Urinary bladder (tissue), 2 donors: Measurements from ENCODE around the gene KCTD13. TPM values are rescaled to one million over a fixed set of nuclear protein-coding genes. Genes with fewer than 3 reads are reported as not detected.

ENCODE experiments used
- polyA plus RNA-seq: library from polyadenylated mRNA; stranded (reverse); fragments of 200-250 nt; gene quantifications from one replicate; pipeline ENCODE4 v1.2.3, GENCODE V29; 2013
- total RNA-seq: library from RNA; depleted of rRNA; stranded (reverse); fragments of >200 nt; gene quantifications from one replicate; pipeline ENCODE4 v1.2.3, GENCODE V29; 2014
- donor health status: healthy.

Gene KCTD13
- total and polyA plus RNA-seq, 2 donors, result 10.4 to 20.9 TPM

Other genes starting within 250 kb of the KCTD13 start
- 20.0 TPM for gene QPRT, start 247.0 kb downstream of the KCTD13 start, total RNA-seq
- 13.8 TPM for gene QPRT, start 247.0 kb downstream of the KCTD13 start, polyA plus RNA-seq
- 2.5 TPM for gene C16orf54, start 180.2 kb downstream of the KCTD13 start, total RNA-seq
- gene C16orf54, start 180.2 kb downstream of the KCTD13 start, polyA plus RNA-seq, result 1.9 TPM
- gene ZG16, start 148.0 kb downstream of the KCTD13 start, total RNA-seq, result not detected
- not detected for gene ZG16, start 148.0 kb downstream of the KCTD13 start, polyA plus RNA-seq
- gene KIF22, start 135.5 kb downstream of the KCTD13 start, total RNA-seq, result 37.0 TPM
- 27.0 TPM for gene KIF22, start 135.5 kb downstream of the KCTD13 start, polyA plus RNA-seq
- 136 TPM for gene MAZ, start 119.7 kb downstream of the KCTD13 start, total RNA-seq
- 171 TPM for gene MAZ, start 119.7 kb downstream of the KCTD13 start, polyA plus RNA-seq
- 7.9 TPM for gene PRRT2, start 114.0 kb downstream of the KCTD13 start, total RNA-seq
- 8.2 TPM for gene PRRT2, start 114.0 kb downstream of the KCTD13 start, polyA plus RNA-seq
- 14.1 TPM for gene PAGR1, start 110.1 kb downstream of the KCTD13 start, total RNA-seq
- 27.1 TPM for gene PAGR1, start 110.1 kb downstream of the KCTD13 start, polyA plus RNA-seq
- 42.7 TPM for gene MVP, start 105.8 kb downstream of the KCTD13 start, total RNA-seq
- gene MVP, start 105.8 kb downstream of the KCTD13 start, polyA plus RNA-seq, result 143 TPM
- 35.1 TPM for gene CDIPT, start 63.0 kb downstream of the KCTD13 start, total RNA-seq
- gene CDIPT, start 63.0 kb downstream of the KCTD13 start, polyA plus RNA-seq, result 179 TPM
- 7.7 TPM for gene SEZ6L2, start 26.7 kb downstream of the KCTD13 start, total RNA-seq
- gene SEZ6L2, start 26.7 kb downstream of the KCTD13 start, polyA plus RNA-seq, result 1.5 TPM
- gene ASPHD1, start 25.7 kb downstream of the KCTD13 start, total RNA-seq, result 0.16 TPM
- 1.1 TPM for gene ASPHD1, start 25.7 kb downstream of the KCTD13 start, polyA plus RNA-seq
- 43.1 TPM for gene TMEM219, start 35.9 kb upstream of the KCTD13 start, total RNA-seq
- 120 TPM for gene TMEM219, start 35.9 kb upstream of the KCTD13 start, polyA plus RNA-seq
- 35.6 TPM for gene TAOK2, start 47.6 kb upstream of the KCTD13 start, total RNA-seq
- 37.9 TPM for gene TAOK2, start 47.6 kb upstream of the KCTD13 start, polyA plus RNA-seq
- 8.4 TPM for gene HIRIP3, start 69.4 kb upstream of the KCTD13 start, total RNA-seq
- gene HIRIP3, start 69.4 kb upstream of the KCTD13 start, polyA plus RNA-seq, result 27.2 TPM
- 22.3 TPM for gene INO80E, start 70.0 kb upstream of the KCTD13 start, total RNA-seq
- gene INO80E, start 70.0 kb upstream of the KCTD13 start, polyA plus RNA-seq, result 82.3 TPM
- gene DOC2A, start 84.8 kb upstream of the KCTD13 start, total RNA-seq, result 0.32 TPM
- gene DOC2A, start 84.8 kb upstream of the KCTD13 start, polyA plus RNA-seq, result 0.53 TPM
- gene C16orf92, start 97.0 kb upstream of the KCTD13 start, total RNA-seq, result not detected
- not detected for gene C16orf92, start 97.0 kb upstream of the KCTD13 start, polyA plus RNA-seq
- 0.32 TPM for gene TLCD3B, start 105.0 kb upstream of the KCTD13 start, total RNA-seq
- 0.22 TPM for gene TLCD3B, start 105.0 kb upstream of the KCTD13 start, polyA plus RNA-seq
- 126 TPM for gene ALDOA, start 139.5 kb upstream of the KCTD13 start, total RNA-seq
- 1,530 TPM for gene ALDOA, start 139.5 kb upstream of the KCTD13 start, polyA plus RNA-seq
- gene PPP4C, start 149.8 kb upstream of the KCTD13 start, total RNA-seq, result 56.2 TPM
- gene PPP4C, start 149.8 kb upstream of the KCTD13 start, polyA plus RNA-seq, result 93.8 TPM
- gene TBX6, start 165.7 kb upstream of the KCTD13 start, total RNA-seq, result 0.79 TPM
- gene TBX6, start 165.7 kb upstream of the KCTD13 start, polyA plus RNA-seq, result 2.2 TPM
- gene YPEL3, start 170.0 kb upstream of the KCTD13 start, total RNA-seq, result 16.5 TPM
- gene YPEL3, start 170.0 kb upstream of the KCTD13 start, polyA plus RNA-seq, result 117 TPM
- gene GDPD3, start 187.3 kb upstream of the KCTD13 start, total RNA-seq, result 4.6 TPM
- 5.1 TPM for gene GDPD3, start 187.3 kb upstream of the KCTD13 start, polyA plus RNA-seq
- gene MAPK3, start 197.0 kb upstream of the KCTD13 start, total RNA-seq, result 14.6 TPM
- 120 TPM for gene MAPK3, start 197.0 kb upstream of the KCTD13 start, polyA plus RNA-seq